Measurements from ENCODE around the gene GYS1. TPM values are rescaled to one million over a fixed set of nuclear protein-coding genes. Genes with fewer than 3 reads are reported as not detected.
A peak's percentile ranks its signal among the peaks of the same experiment; 100 is the strongest.
"Not testable (repeated sequence)": the region's sequence is repeated elsewhere in the genome, so short reads cannot be mapped to it uniquely, and the experiment has no call there.

Gene GYS1
- total and polyA plus RNA-seq, 12 donors = 23.7 to 63.9 (median 37.3) TPM

DNA sequence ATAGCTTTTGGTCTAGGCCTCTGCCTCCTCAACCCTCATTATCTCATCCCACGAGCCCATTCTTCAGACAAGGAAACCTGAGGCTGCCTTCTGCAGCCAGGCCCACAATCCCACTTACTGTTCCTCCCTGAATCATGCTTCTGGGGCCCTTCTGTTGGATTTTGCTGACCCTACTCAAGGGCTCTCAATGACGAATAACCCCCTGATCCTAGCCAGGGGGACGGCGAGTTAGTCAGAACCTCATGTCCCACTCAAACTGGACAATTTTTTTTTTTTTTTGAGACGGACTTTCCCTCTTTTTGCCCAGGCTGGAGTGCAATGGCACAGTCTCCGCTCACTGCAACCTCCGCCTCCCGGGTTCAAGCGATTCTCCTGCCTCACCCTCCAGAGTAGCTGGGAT lies 29.0 kb upstream of the GYS1 start:
- WGBS, 4 donors = 85 to 91% (median 87%) methylated on average over 9 of the region's 9 CpGs
- no peak overlapping the region for H3K4me3 ChIP-seq
- intact Hi-C loops (cut with DNase I) = no loop called here
- H3K36me3 ChIP-seq (replicated peaks in 1 of 2) = no peaks in the 10 kb centered on the region
- no peak overlapping the region for H3K27ac ChIP-seq
- TF ChIP-seq, protein P1, sequence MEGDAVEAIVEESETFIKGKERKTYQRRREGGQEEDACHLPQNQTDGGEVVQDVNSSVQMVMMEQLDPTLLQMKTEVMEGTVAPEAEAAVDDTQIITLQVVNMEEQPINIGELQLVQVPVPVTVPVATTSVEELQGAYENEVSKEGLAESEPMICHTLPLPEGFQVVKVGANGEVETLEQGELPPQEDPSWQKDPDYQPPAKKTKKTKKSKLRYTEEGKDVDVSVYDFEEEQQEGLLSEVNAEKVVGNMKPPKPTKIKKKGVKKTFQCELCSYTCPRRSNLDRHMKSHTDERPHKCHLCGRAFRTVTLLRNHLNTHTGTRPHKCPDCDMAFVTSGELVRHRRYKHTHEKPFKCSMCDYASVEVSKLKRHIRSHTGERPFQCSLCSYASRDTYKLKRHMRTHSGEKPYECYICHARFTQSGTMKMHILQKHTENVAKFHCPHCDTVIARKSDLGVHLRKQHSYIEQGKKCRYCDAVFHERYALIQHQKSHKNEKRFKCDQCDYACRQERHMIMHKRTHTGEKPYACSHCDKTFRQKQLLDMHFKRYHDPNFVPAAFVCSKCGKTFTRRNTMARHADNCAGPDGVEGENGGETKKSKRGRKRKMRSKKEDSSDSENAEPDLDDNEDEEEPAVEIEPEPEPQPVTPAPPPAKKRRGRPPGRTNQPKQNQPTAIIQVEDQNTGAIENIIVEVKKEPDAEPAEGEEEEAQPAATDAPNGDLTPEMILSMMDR (IDR thresholded peaks at IDR 0.05) = no peak
- no peak for TF ChIP-seq POLR2A (IDR thresholded peaks at IDR 0.05)
- H3K4me1 ChIP-seq (replicated peaks in 1 of 2) = peaks cover 3 to 19% of the 10 kb centered on the region in 2 donors
- no peak for DNase-seq
- no peaks in the 10 kb centered on the region for H3K27me3 ChIP-seq
- no peaks in the 10 kb centered on the region for H3K9me3 ChIP-seq (replicated peaks in 1 of 3)

DNA sequence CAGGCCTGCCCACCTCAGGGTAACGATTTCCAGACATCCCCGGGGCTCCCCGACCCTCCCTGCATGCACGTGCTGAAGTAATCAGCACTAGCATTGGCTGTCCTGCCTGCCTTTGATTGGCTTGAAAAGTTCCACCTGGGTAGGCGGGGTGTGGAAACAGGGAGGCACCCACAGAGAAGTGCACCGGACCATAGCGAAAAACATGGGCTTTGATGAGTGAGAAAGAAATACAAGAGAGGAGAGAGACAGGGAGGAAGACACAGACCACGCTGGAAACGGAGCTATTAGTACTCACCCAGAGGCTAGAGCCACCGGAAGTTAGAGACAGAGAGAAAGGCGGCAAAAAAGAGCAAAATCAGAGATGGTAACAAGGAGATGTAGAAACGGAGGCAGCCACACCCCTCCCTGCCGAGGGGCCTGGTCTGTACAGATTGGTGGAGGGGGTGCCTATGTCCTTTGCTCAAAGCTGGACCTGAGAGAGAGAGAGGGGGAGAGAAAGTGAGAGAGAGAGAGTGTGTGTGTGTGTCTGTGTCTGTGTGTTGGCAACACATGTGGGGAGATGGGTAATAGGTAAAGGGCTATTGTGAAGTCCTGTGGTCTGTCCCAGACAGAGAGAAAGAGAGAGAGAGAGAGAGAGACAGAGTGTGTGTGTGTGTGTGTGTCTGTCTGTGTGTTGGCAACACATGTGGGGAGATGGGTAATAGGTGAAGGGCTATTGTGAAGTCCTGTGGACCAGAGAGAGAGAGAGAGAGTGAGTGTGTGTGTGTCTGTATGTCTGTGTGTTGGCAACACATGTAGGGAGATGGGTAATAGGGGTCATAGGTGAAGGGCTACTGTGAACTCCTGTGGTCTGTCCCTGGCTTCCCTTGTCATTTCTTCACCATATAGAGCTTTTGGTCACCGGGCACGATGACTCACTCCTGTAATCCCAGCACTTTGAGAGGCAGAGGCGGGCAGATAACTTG lies 28.1 kb upstream of the GYS1 start:
- Histone ChIP-seq H3K4me3 (no peak overlapping the region), H3K27ac (no peak overlapping the region), H3K27me3 (no peaks in the 10 kb centered on the region), H3K36me3 (replicated peaks in 1 of 2) (no peaks in the 10 kb centered on the region), H3K9me3 (replicated peaks in 1 of 3) (no peaks in the 10 kb centered on the region), H3K4me1 (replicated peaks in 1 of 2) (peaks cover 3 to 19% of the 10 kb centered on the region in 2 donors)
- DNase-seq = no peak
- WGBS, 4 donors = 47 to 59% (median 54%) methylated on average over 16 of the region's 16 CpGs
- intact Hi-C loops (cut with DNase I) = no loop called here
- TF ChIP-seq POLR2A (IDR thresholded peaks at IDR 0.05) = no peak
- TF ChIP-seq, protein P1 (IDR thresholded peaks at IDR 0.05) = no peak

DNA sequence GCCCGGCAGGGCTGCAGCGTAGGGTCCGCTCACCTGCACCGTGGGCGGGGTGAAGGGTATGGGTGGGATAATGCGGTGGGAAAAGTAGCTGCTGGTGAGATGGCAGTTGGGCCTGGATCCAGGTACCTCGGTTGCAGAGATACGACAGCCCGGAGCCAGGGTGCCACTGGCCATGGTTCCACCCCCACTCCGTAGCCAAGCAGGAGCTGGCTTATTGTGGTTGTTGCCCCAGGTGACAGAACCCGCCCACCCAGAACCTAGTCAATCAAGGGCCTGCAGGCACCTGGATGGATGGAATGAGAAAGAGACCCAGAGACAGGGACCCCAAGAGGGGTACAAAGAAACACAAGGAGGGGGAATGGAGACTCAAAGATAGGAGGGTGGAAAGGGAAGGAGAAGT lies 27.2 kb upstream of the GYS1 start:
- H3K27me3 ChIP-seq = no peaks in the 10 kb centered on the region
- no peak for DNase-seq
- H3K36me3 ChIP-seq (replicated peaks in 1 of 2) = no peaks in the 10 kb centered on the region
- WGBS, 4 donors = 79 to 86% (median 82%) methylated on average over 6 to 11 of the region's 11 CpGs
- H3K4me1 ChIP-seq (replicated peaks in 1 of 2) = peaks cover 3 to 19% of the 10 kb centered on the region in 2 donors
- no peak overlapping the region for H3K4me3 ChIP-seq
- intact Hi-C loops (cut with DNase I) = no loop called here
- TF ChIP-seq POLR2A (IDR thresholded peaks at IDR 0.05) = no peak
- TF ChIP-seq, protein P1 (IDR thresholded peaks at IDR 0.05) = no peak
- no peaks in the 10 kb centered on the region for H3K9me3 ChIP-seq (replicated peaks in 1 of 3)
- H3K27ac ChIP-seq = no peak overlapping the region

DNA sequence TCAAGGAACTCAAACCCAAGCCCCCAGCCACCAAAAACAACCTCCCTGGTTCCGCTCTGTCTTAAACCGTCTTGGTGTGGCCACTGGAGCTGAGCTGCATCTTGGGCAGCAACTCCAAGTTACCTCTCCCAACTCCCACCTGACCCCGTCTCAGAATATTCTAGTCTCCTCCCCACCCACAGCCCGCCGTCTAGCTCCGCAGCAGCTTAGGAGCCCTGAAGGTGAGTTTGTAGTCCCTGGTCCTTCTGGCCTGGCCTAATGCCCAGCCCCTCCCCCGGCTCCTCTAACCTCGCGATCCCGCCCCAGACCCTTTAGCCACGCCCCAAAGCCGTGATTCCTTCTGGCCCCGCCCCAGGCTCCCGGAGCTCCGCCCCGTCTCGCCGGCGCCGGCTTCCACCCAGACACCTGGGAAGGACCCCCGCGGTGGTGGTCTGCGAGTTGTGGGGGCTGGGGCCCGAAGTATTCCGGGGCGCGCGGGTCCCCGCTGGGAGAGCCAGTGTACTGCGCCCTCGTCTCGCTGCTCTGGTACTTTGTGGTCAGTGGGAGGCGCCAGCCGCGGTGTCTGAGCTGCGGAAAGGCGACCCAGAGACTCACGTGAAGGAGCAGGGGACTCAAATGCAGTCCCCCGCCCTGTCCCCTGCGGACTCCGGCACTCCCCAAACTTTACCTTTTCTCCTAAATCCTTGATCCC lies 26.3 kb upstream of the GYS1 start:
- Histone ChIP-seq H3K27ac (no peak overlapping the region), H3K9me3 (replicated peaks in 1 of 3) (no peaks in the 10 kb centered on the region), H3K27me3 (no peaks in the 10 kb centered on the region), H3K4me3 (peak overlapping the region in 2 of 4 donors; percentile 22 to 51), H3K36me3 (replicated peaks in 1 of 2) (no peaks in the 10 kb centered on the region), H3K4me1 (replicated peaks in 1 of 2) (peaks cover 3 to 19% of the 10 kb centered on the region in 2 donors)
- no peak for TF ChIP-seq POLR2A (IDR thresholded peaks at IDR 0.05)
- TF ChIP-seq, protein P1 (IDR thresholded peaks at IDR 0.05) = peak in 1 of 6 experiments; percentile 21
- WGBS, 4 donors = 11 to 33% (median 17%) methylated on average over 6 to 41 of the region's 41 CpGs
- intact Hi-C loops (cut with DNase I) = no loop called here
- peak; percentile 50 to 80 (median 75) for DNase-seq

DNA sequence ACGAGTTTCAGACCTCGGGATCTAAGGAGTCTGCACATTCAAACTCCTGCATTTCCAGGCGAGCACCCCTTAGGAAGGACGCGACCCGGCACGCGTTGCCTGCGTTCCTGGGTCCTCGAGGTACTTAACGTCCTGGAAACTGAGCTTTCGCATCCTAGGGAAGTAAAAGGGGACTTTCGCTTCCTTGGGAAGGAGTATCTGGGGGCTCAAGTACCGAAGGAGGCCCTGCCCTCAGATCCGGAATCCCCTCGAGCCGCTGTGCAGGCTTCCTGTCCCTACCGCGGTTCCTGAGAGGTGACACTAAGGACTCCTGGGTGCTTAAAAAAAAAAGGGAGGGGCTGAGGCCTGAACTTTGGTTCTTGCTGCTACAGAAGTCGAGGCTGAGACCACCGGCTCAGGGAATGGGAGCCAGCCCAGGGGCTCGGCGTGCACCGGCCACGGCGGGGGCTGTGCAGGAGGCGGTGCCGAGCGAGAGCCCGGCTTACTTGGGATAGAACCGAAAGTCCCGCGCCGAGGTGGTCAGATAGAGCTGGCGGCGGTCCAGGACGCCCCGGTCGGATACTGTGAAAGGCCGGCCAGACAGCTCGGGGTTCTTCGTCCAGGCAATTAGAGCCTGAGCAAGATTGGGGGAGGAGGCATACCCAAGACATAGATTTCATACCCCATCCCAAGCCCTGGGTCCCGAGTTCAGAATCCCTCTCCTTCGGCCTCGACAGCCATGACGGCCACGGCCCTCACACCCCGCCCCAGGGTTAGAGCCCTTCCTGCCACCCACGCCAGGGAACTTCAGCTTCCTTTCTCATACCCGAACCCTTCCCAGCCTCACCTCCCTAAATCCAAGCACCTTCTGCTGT lies 25.5 kb upstream of the GYS1 start:
- H3K9me3 ChIP-seq (replicated peaks in 1 of 3); H3K27ac ChIP-seq; H3K36me3 ChIP-seq (replicated peaks in 1 of 2); H3K27me3 ChIP-seq; intact Hi-C loops (cut with DNase I): not testable (repeated sequence)
- peaks cover 3 to 19% of the 10 kb centered on the region in 2 donors for H3K4me1 ChIP-seq (replicated peaks in 1 of 2)
- WGBS, 4 donors = 6 to 13% (median 10%) methylated on average over 16 to 50 of the region's 50 CpGs
- peak overlapping the region in 2 of 4 donors; percentile 22 to 51 for H3K4me3 ChIP-seq
- peak in 3 of 7 donors; percentile 33 to 57 (median 36) for DNase-seq

All from adrenal gland (tissue), 12 donors.